ENCODE results near the gene RPS6KA4.
A peak's percentile ranks its signal among the peaks of the same experiment; 100 is the strongest.

The RPS6KA4 gene

DNA sequence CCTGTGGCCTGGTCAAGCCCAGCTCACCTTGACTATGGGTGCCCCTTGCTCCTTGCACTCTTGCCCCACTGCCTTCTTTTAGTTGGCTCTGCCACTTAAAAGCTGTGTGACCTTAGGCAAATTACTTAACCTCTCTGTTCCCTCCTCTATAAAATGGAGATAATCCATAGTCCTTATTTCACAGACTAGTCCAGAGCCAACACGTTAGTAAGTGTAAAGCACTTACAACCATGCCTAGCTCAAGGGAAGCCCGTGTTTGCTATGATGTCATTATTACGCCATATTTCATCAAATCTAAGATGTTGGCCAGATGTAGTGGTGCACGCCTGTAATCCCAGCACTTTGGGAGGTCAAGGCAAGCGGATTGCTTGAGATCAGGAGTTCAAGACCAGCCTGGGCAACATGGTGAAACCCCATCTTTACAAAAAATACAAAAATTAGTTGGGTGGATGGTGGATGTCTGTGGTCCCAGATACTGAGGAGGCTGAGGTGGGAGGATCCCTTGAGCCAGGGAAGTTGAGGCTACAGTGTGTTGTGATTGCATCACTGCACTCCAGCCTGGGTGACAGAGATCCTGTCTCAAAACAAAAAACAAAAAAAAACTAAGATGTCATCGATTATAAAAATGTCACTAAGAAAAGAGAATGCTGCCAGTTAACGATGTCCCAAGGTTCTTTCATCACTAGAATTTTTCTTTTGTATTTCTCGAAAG is 21.3 kb upstream of the RPS6KA4 start:
- TF ChIP-seq, protein P1, sequence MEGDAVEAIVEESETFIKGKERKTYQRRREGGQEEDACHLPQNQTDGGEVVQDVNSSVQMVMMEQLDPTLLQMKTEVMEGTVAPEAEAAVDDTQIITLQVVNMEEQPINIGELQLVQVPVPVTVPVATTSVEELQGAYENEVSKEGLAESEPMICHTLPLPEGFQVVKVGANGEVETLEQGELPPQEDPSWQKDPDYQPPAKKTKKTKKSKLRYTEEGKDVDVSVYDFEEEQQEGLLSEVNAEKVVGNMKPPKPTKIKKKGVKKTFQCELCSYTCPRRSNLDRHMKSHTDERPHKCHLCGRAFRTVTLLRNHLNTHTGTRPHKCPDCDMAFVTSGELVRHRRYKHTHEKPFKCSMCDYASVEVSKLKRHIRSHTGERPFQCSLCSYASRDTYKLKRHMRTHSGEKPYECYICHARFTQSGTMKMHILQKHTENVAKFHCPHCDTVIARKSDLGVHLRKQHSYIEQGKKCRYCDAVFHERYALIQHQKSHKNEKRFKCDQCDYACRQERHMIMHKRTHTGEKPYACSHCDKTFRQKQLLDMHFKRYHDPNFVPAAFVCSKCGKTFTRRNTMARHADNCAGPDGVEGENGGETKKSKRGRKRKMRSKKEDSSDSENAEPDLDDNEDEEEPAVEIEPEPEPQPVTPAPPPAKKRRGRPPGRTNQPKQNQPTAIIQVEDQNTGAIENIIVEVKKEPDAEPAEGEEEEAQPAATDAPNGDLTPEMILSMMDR (conservative IDR thresholded peaks at IDR 0.05; ENCODE audit: low read depth), result no peak
- H3K27ac ChIP-seq, result peak overlapping the region; percentile 98
- POLR2A ChIA-PET (ENCODE audit: low non-redundant PET), result no interaction called here
- no peak for DNase-seq (ENCODE audit: low spot score)
- CTCF ChIA-PET, result interaction anchor here (1.2 kb wide), 1 partner anchor 17 kb away, joined by 5 read pairs; no protein-coding TSS in a partner anchor

DNA sequence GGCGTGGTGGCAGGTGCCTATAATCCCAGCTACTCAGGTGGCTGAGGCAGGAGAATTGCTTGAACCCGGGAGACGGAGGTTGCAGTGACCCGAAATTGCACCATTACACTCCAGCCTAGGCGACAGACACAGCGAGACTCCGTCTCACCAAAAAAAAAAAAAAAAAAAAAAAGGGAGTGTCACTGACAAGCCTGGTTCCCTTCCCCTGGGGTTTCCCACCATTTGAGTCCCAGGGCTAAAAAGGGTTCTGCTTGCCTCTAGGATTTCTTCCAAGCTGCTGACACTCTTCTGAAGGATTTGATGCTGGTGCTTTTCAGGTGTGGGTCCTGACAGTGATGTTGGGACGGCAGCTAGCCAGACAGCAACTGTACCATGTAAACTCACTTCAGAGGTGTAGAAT is 20.2 kb upstream of the RPS6KA4 start:
- CTCF ChIA-PET, result interaction anchor here (0.6 to 1.2 kb wide), 3 partner anchors 16 to 154 kb away, joined by 3 to 5 read pairs (median 3); no protein-coding TSS in a partner anchor
- H3K27ac ChIP-seq, result peak overlapping the region; percentile 92
- POLR2A ChIA-PET (ENCODE audit: low non-redundant PET), result no interaction called here
- no peak for DNase-seq (ENCODE audit: low spot score)
- TF ChIP-seq, protein P1 (conservative IDR thresholded peaks at IDR 0.05; ENCODE audit: low read depth), result no peak

DNA sequence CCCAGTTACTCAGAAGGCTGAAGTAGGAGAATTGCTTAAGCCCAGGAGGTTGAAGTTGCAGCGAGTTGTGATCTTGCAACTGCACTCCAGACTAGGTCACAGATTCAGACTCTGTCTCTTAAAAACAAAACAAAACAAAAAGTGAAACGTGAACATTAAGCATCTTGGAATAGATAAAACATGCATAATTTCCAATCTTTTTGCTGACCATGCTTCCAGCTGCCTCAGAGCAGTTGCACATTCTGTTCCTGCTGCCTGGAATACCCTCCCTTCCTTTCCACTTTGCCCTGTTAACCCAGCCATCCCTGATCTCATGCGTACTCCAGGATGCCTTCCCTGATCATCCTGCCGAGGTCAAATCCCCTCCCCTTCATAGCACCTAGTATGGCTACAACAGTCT is 19.7 kb upstream of the RPS6KA4 start:
- DNase-seq (ENCODE audit: low spot score), result no peak
- ChIA-PET CTCF (interaction anchor here (0.6 kb wide), 2 partner anchors 37 to 94 kb away, joined by 3 read pairs; no protein-coding TSS in a partner anchor), POLR2A (ENCODE audit: low non-redundant PET) (no interaction called here)
- TF ChIP-seq, protein P1 (conservative IDR thresholded peaks at IDR 0.05; ENCODE audit: low read depth), result no peak
- H3K27ac ChIP-seq, result peak overlapping the region; percentile 92

DNA sequence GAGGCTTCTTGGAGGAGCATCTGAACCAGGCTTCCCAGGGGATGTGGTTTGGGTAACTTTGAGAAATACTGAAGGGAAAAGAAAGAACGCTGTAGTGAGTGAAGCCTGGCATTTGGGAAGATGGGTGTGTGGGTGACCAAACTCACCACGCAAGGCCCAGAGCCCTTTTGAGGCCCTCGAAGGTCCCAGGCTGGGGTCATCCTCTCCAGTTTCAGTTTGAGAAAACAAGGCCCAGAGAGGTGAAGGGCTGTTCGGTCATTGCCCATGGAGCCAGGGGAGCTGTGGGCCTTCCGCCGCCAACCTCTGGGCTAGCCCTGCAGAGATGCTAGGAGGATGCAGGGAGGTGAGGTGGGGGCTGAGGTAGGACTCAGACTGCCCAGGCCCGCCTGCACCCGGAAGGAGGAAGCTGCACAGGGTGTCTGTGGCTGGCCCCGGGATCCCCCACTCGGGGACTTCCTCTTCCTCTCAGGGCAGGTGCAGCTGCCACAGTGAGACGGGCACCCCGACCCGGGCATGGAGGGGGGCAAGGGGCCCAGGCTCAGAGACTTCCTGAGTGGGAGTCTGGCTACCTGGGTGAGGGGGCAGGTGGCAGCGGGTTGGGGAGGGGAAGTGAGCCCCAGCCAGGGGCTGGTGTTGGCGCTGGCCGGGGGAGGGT is 19.1 kb upstream of the RPS6KA4 start, which contains the start of gene CCDC88B:
CCDC88B (plus strand) TSS at position 451 of the 655 bp plus-strand sequence; CDS start at position 514, 63 bp downstream.
- CTCF ChIA-PET, result interaction anchor here (0.6 to 3.0 kb wide), 2 partner anchors 14 to 37 kb away, joined by 3 to 30 read pairs; no protein-coding TSS in a partner anchor

DNA sequence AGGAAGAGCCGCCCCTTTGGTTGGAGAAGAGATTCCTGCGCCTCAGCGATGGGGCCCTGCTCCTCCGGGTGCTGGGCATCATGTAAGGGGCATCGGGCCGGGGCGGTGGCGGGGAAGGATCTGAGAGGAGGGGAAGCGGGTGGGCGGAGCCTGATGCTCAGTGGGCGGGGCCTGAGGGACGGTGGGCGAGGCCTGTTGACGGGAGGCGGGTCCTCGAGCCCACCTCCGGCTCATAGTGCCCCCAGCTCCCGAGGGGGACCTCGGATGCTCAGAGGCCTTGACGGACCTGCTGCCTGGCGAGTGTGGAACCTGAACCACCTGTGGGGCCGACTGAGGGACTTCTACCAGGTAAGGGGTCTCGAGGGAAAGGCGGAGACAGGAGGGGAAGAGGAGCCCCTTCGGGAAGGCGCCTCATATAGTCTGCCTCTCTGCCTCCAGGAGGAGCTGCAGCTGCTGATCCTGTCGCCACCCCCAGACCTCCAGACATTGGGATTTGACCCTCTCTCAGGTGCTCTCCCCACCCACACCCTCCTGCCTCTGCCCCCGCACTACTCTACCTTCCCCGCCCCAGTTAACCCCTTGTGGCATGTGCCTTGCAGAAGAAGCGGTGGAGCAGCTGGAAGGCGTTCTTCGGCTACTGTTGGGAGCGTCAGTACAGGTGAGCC is 18.2 kb upstream of the RPS6KA4 start:
- TF ChIP-seq, protein P1 (conservative IDR thresholded peaks at IDR 0.05; ENCODE audit: low read depth), result no peak
- peak overlapping the region; percentile 92 for H3K27ac ChIP-seq
- no peak for DNase-seq (ENCODE audit: low spot score)
- ChIA-PET CTCF (interaction anchor here (0.6 to 3.0 kb wide), 3 partner anchors 9 to 207 kb away, joined by 3 to 30 read pairs (median 11); no protein-coding TSS in a partner anchor), POLR2A (ENCODE audit: low non-redundant PET) (interaction anchor here (0.8 kb wide), 1 partner anchor 201 kb away, joined by 4 read pairs; no protein-coding TSS in a partner anchor)

More for the DNA sequence above, 19.1 kb upstream of the RPS6KA4 start, which contains the start of gene CCDC88B:
- TF ChIP-seq, protein P1 (conservative IDR thresholded peaks at IDR 0.05; ENCODE audit: low read depth), result no peak
- no peak for DNase-seq (ENCODE audit: low spot score)
- peak within 1 kb of the TSS; percentile 92 for H3K27ac ChIP-seq
- POLR2A ChIA-PET (ENCODE audit: low non-redundant PET), result no interaction called here

DNA sequence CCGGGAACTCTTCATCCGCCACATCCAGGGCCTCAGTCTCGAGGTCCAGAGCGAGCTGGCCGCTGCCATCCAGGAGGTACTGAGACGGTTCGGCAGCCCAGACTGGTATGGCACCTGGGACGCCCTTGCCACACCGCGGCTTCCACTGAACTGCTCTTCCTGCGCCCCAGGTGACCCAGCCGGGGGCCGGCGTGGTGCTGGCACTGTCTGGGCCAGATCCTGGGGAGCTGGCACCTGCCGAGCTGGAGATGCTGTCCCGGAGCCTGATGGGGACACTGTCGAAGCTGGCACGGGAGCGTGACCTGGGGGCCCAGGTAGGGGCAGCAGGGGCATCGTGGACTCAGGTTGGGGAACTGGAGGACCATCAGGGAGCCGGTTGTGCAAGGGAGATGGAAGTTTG is 17.5 kb upstream of the RPS6KA4 start:
- no peak for DNase-seq (ENCODE audit: low spot score)
- ChIA-PET CTCF (interaction anchor here (0.5 to 3.0 kb wide), 5 partner anchors 9 to 206 kb away, joined by 3 to 30 read pairs (median 10); partner anchors contain the start of genes PRDX5 and TRMT112), POLR2A (ENCODE audit: low non-redundant PET) (interaction anchor here (0.8 kb wide), 1 partner anchor 202 kb away, joined by 4 read pairs; no protein-coding TSS in a partner anchor)
- TF ChIP-seq, protein P1 (conservative IDR thresholded peaks at IDR 0.05; ENCODE audit: low read depth), result no peak
- peak overlapping the region; percentile 92 for H3K27ac ChIP-seq

All from RWPE1 (cell line).